Stimulated activated CD8-positive, alpha-beta memory T cell treated with anti-CD3 and anti-CD28 coated beads, Interleukin-4, amount 100 ng/mL, for 1 hour (primary cell): ENCODE data around the gene FBN3.
"Not testable (repeated sequence)": the region's sequence is repeated elsewhere in the genome, so short reads cannot be mapped to it uniquely, and the experiment has no call there.

ENCODE experiments used
- DNase-seq, 2 donors: peaks; one replicate each; pipeline ENCODE4 v3.0.0-alpha.2; 2020; ENCODE audit warnings: low read depth in 2 of 2, low spot score in 1 of 2

Gene FBN3

GRCh38 chr19:8024256-8024655 lies 125.1 kb downstream of the FBN3 start:
- not testable (repeated sequence) for DNase-seq

DNA sequence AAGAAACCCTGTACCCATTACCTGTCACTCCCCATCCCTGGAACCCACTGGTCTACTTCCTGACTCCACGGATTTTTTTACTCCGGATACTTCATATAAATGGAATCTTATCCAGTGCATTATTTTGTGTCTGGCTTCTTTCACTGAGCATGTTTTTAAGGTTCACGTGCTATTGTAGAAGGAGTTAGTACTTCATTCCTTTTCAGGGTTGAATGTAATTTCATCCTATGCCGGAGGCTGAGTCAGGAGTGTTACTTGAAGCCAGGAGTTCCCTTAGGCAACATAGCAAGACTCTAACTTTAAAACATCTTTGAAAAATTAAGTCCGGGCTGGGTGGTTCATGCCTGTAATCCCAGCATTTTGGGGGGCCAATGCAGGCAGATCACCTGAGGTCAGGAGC lies 126.0 kb downstream of the FBN3 start:
- DNase-seq, result no peak

- no peak for DNase-seq
These were observed 127.1 kb downstream of the FBN3 start for GRCh38 chr19:8022275-8022674.

- DNase-seq, result no peak
These were observed 128.0 kb downstream of the FBN3 start for GRCh38 chr19:8021374-8021773.

- no peak for DNase-seq
These were observed 128.7 kb downstream of the FBN3 start for GRCh38 chr19:8020681-8021080.

DNA sequence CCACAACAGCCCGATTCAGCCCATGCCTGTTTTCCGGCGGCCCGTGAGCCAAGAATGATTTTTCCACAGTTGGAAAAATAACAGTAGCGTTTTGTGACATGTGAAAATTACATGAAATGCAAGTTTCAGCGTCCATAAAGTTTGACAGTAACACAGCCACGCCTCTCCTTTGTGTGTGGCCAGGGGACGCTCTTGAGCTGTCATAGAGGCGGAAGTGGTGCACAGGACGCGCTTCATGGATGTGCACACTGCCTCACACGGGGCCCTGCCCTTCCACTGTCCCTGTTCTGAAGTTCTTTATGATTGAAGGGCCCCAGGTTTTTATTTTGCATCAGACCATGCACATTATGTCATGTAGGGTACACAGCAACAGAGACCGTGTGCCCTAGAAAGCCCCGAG lies 131.6 kb downstream of the FBN3 start:
- no peak for DNase-seq
